HG02798 (cell line): Measurements from ENCODE around the gene TMEM44.
"Not testable (repeated sequence)": the region's sequence is repeated elsewhere in the genome, so short reads cannot be mapped to it uniquely, and the experiment has no call there.

ENCODE experiments used
- ATAC-seq: cut with Tn5 transposase; IDR thresholded peaks from one replicate; pipeline ENCODE4 v1.9.1; 2021; ENCODE audit warnings: mild to moderate bottlenecking; ENCODE audit not compliant: unreplicated experiment, poor library complexity

The TMEM44 gene

GRCh38 chr3:194615226-194615625 lies 18.0 kb downstream of the TMEM44 start:
- no peak for ATAC-seq

- ATAC-seq = no peak
Observed at GRCh38 chr3:194612221-194612620, 21.0 kb downstream of the TMEM44 start.

GRCh38 chr3:194610689-194611088 lies 22.5 kb downstream of the TMEM44 start:
- ATAC-seq = no peak

GRCh38 chr3:194609601-194610000 lies 23.6 kb downstream of the TMEM44 start:
- no peak for ATAC-seq

- ATAC-seq = no peak
Observed at GRCh38 chr3:194608981-194609380, 24.2 kb downstream of the TMEM44 start.

GRCh38 chr3:194607592-194608389 lies 25.4 kb downstream of the TMEM44 start:
- no peak for ATAC-seq

GRCh38 chr3:194606941-194607340 lies 26.3 kb downstream of the TMEM44 start:
- no peak for ATAC-seq

GRCh38 chr3:194606163-194606562 lies 27.1 kb downstream of the TMEM44 start:
- no peak for ATAC-seq

GRCh38 chr3:194605314-194605713 lies 27.9 kb downstream of the TMEM44 start:
- not testable (repeated sequence) for ATAC-seq

- no peak for ATAC-seq
Observed at GRCh38 chr3:194604837-194605236, 28.4 kb downstream of the TMEM44 start.

- no peak for ATAC-seq
Observed at GRCh38 chr3:194604126-194604525, 29.1 kb downstream of the TMEM44 start.

- ATAC-seq = no peak
Observed at GRCh38 chr3:194602669-194603171, 30.5 kb downstream of the TMEM44 start.

- no peak for ATAC-seq
Observed at GRCh38 chr3:194598771-194599557, 34.3 kb downstream of the TMEM44 start.

- no peak for ATAC-seq
Observed at GRCh38 chr3:194596906-194597305, 36.3 kb downstream of the TMEM44 start.

GRCh38 chr3:194592798-194593752 lies 40.1 kb downstream of the TMEM44 start:
- ATAC-seq = no peak

- no peak for ATAC-seq
Observed at GRCh38 chr3:194588741-194589140, 44.5 kb downstream of the TMEM44 start.

- no peak for ATAC-seq
Observed at GRCh38 chr3:194588236-194588635, 45.0 kb downstream of the TMEM44 start.

- no peak for ATAC-seq
Observed at GRCh38 chr3:194587438-194587931, 45.7 kb downstream of the TMEM44 start.

GRCh38 chr3:194586836-194587235 lies 46.4 kb downstream of the TMEM44 start:
- no peak for ATAC-seq

GRCh38 chr3:194585880-194586281 lies 47.3 kb downstream of the TMEM44 start:
- ATAC-seq = no peak
